Esophagus muscularis mucosa (tissue), 4 donors: Measurements from ENCODE around the gene SCP2. TPM values are rescaled to one million over a fixed set of nuclear protein-coding genes. Genes with fewer than 3 reads are reported as not detected.
"Not testable (repeated sequence)": the region's sequence is repeated elsewhere in the genome, so short reads cannot be mapped to it uniquely, and the experiment has no call there.

Source experiments
- DNase-seq: peaks from one replicate; pipeline ENCODE4 v3.0.0-alpha.2; 2017; ENCODE audit errors: extremely low spot score
- H3K27ac ChIP-seq, 4 donors: fragments of 200-600 bp; sonication (generic); replicated peaks in 1 of 4; 1 replicate in 3 of 4; 2 replicates in 1 of 4; pipeline ENCODE4 v1.5.1; 2016 to 2019; ENCODE audit warnings: mild to moderate bottlenecking in 1 of 4
- H3K27me3 ChIP-seq, 4 donors: fragments of 200-600 bp; sonication (generic); one replicate each; pipeline versions ENCODE4 v1.5.1 to v1.6.0; 2016 to 2019
- H3K36me3 ChIP-seq, 4 donors: fragments of 200-600 bp; sonication (generic); one replicate each; pipeline ENCODE4 v1.5.1; 2016 to 2019
- H3K4me1 ChIP-seq, 4 donors: fragments of 200-600 bp; sonication (generic); one replicate each; pipeline ENCODE4 v1.5.1; 2016 to 2019
- H3K4me3 ChIP-seq, 4 donors: fragments of 200-600 bp; sonication (generic); 1 replicate in 2 of 4; 2 replicates in 2 of 4; pipeline ENCODE4 v1.5.1; 2016 to 2019; ENCODE audit warnings: mild to moderate bottlenecking in 4 of 4, moderate library complexity in 1 of 4
- H3K9me3 ChIP-seq, 4 donors: fragments of 200-600 bp; sonication (generic); 1 replicate in 3 of 4; 2 replicates in 1 of 4; pipeline ENCODE4 v1.5.1; 2016 to 2019
- EP300 ChIP-seq: sonication (generic); formaldehyde crosslinking; IDR thresholded peaks from one replicate; pipeline ENCODE4 v1.6.1; 2017; ENCODE audit warnings: antibody characterized with exemption
- POLR2A ChIP-seq: fragments of 450-650 bp; IDR thresholded peaks from one replicate; pipeline ENCODE4 v1.6.1; 2017; ENCODE audit warnings: antibody characterized with exemption, moderate library complexity, mild to moderate bottlenecking, low read depth
- POLR2AphosphoS5 ChIP-seq, 2 donors: sonication (generic); formaldehyde crosslinking; IDR thresholded peaks; one replicate each; pipeline ENCODE4 v1.6.1; 2017; ENCODE audit warnings: antibody characterized with exemption in 2 of 2
- WGBS: methylation state at CpG from one replicate; pipeline ENCODE4 v1.1.5; 2018; 5-methylcytosine and 5-hydroxymethylcytosine counted together
- intact Hi-C: fragments of 100-400 bp; cut with DNase I; formaldehyde crosslinking; loops from one replicate; pipeline ENCODE4 v1.15.1; 2023
- total RNA-seq, 4 donors: library from RNA; depleted of rRNA; stranded (reverse); fragments of >200 nt; gene quantifications; one replicate each; pipeline versions ENCODE4 v1.1.0 to v1.2.1, GENCODE V29; 2016
- TF ChIP-seq, protein P1 (sequence below), 3 experiments: fragments of 200-600 bp in 2 of 3; fragments of 450-650 bp in 1 of 3; sonication (generic) in 2 of 3; IDR thresholded peaks; one replicate each; pipeline ENCODE4 v1.5.1; 2017 to 2019; ENCODE audit warnings: antibody characterized with exemption in 3 of 3, mild to moderate bottlenecking in 2 of 3, moderate library complexity in 1 of 3

SCP2 gene
- total RNA-seq, 4 donors from 2014 or later = 83.0 to 94.3 (median 92.1) TPM

DNA sequence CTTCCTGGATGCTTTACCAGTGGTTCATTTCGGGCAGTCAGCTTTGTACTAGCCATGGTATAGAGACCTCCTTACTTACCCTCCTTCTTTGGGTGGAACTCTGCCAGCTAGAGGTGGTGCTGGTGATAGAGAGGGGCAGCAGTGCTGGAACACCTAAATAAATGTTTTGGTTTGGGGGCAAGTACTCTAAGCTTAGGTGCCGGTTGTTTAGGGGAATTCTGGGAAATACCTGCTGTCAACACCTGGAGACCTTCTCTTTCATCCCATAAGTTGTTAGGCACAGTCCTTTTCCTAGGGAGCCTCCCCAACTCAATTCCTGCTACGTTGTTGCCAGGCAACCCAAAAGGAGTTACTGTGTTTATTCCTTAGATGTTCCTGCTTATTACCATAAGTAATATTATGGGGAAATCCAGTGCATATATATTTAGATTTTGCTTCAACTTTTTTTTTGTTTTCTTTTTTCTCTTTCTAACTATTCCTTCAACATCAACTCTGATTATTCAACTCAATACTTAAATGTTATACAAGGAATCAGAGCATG is 16.9 kb downstream of the SCP2 start:
- TF ChIP-seq EP300 = no peak
- TF ChIP-seq, protein P1, sequence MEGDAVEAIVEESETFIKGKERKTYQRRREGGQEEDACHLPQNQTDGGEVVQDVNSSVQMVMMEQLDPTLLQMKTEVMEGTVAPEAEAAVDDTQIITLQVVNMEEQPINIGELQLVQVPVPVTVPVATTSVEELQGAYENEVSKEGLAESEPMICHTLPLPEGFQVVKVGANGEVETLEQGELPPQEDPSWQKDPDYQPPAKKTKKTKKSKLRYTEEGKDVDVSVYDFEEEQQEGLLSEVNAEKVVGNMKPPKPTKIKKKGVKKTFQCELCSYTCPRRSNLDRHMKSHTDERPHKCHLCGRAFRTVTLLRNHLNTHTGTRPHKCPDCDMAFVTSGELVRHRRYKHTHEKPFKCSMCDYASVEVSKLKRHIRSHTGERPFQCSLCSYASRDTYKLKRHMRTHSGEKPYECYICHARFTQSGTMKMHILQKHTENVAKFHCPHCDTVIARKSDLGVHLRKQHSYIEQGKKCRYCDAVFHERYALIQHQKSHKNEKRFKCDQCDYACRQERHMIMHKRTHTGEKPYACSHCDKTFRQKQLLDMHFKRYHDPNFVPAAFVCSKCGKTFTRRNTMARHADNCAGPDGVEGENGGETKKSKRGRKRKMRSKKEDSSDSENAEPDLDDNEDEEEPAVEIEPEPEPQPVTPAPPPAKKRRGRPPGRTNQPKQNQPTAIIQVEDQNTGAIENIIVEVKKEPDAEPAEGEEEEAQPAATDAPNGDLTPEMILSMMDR (IDR thresholded peaks at IDR 0.05) = no peak
- TF ChIP-seq POLR2AphosphoS5 (IDR thresholded peaks at IDR 0.05) = no peak
- TF ChIP-seq POLR2A = no peak
- no peaks in the 10 kb centered on the region for H3K27me3 ChIP-seq
- no peaks in the 10 kb centered on the region for H3K9me3 ChIP-seq
- no peak for DNase-seq
- H3K27ac ChIP-seq = no peak overlapping the region
- H3K36me3 ChIP-seq = peaks cover 0 to 19% (median 5%) of the 10 kb centered on the region in 4 donors
- intact Hi-C loops = no loop called here
- H3K4me3 ChIP-seq = no peak overlapping the region
- 65% methylated on average over 3 of the region's 3 CpGs for WGBS
- H3K4me1 ChIP-seq = peaks cover 0 to 11% (median 2%) of the 10 kb centered on the region in 4 donors

GRCh38 chr1:52944566-52944965 is 17.5 kb downstream of the SCP2 start:
- TF ChIP-seq POLR2AphosphoS5 (IDR thresholded peaks at IDR 0.05) (no peak), EP300 (no peak), POLR2A (no peak)
- Histone ChIP-seq H3K27me3 (no peaks in the 10 kb centered on the region), H3K27ac (no peak overlapping the region), H3K4me3 (no peak overlapping the region), H3K36me3 (peaks cover 0 to 24% (median 8%) of the 10 kb centered on the region in 4 donors), H3K9me3 (no peaks in the 10 kb centered on the region), H3K4me1 (peaks cover 0 to 11% (median 2%) of the 10 kb centered on the region in 4 donors)
- WGBS = 87% methylated on average over 10 of the region's 10 CpGs
- intact Hi-C loops = no loop called here
- DNase-seq = no peak

- peaks cover 0 to 11% (median 2%) of the 10 kb centered on the region in 4 donors for H3K4me1 ChIP-seq
- DNase-seq = no peak
- peak overlapping the region in 1 of 4 donors; percentile 0 for H3K27ac ChIP-seq
- 78% methylated on average over 1 of the region's 1 CpG for WGBS
- H3K9me3 ChIP-seq = no peaks in the 10 kb centered on the region
- no peaks in the 10 kb centered on the region for H3K27me3 ChIP-seq
- intact Hi-C loops = no loop called here
- TF ChIP-seq, protein P1 (IDR thresholded peaks at IDR 0.05) = no peak
- TF ChIP-seq EP300 = no peak
- no peak for TF ChIP-seq POLR2AphosphoS5 (IDR thresholded peaks at IDR 0.05)
- TF ChIP-seq POLR2A = no peak
- peaks cover 0 to 37% (median 23%) of the 10 kb centered on the region in 4 donors for H3K36me3 ChIP-seq
- no peak overlapping the region for H3K4me3 ChIP-seq
Observed at GRCh38 chr1:52947490-52947889, 20.4 kb downstream of the SCP2 start.

GRCh38 chr1:52949602-52950001 is 22.5 kb downstream of the SCP2 start:
- H3K27me3 ChIP-seq, H3K4me3 ChIP-seq, intact Hi-C loops, H3K9me3 ChIP-seq, DNase-seq, H3K27ac ChIP-seq, H3K4me1 ChIP-seq: not testable (repeated sequence)
- peaks cover 0 to 35% (median 23%) of the 10 kb centered on the region in 4 donors for H3K36me3 ChIP-seq

- H3K9me3 ChIP-seq = no peaks in the 10 kb centered on the region
- 92% methylated on average over 2 of the region's 2 CpGs for WGBS
- TF ChIP-seq POLR2A (no peak), EP300 (no peak), POLR2AphosphoS5 (IDR thresholded peaks at IDR 0.05) (no peak)
- TF ChIP-seq, protein P1 (IDR thresholded peaks at IDR 0.05) = no peak
- no peak overlapping the region for H3K27ac ChIP-seq
- no peak for DNase-seq
- H3K36me3 ChIP-seq = peaks cover 0 to 35% (median 23%) of the 10 kb centered on the region in 4 donors
- intact Hi-C loops = no loop called here
- H3K4me1 ChIP-seq = no peaks in the 10 kb centered on the region
- H3K27me3 ChIP-seq = no peaks in the 10 kb centered on the region
- no peak overlapping the region for H3K4me3 ChIP-seq
Observed at GRCh38 chr1:52952112-52952511, 25.0 kb downstream of the SCP2 start.
